Mucosa of gallbladder (tissue), 1 donor: ENCODE results near the gene BPIFB4. TPM values are rescaled to one million over a fixed set of nuclear protein-coding genes. Genes with fewer than 3 reads are reported as not detected.

Experiments
- total RNA-seq: library from RNA; stranded (reverse); gene quantifications from one replicate; pipeline ENCODE4 v1.2.1, GENCODE V29; 2021
- donor health status: DM: no; HTN: no; CAD: no.

BPIFB4 gene
- total RNA-seq, 1 donor from 2014 or later: not detected

Other genes with a start within 250 kb of the BPIFB4 start
- gene EFCAB8, start 220.7 kb upstream of the BPIFB4 start, total RNA-seq: 0.20 TPM
- not detected for gene SUN5, start 75.2 kb upstream of the BPIFB4 start, total RNA-seq
- gene BPIFB2, start 71.9 kb upstream of the BPIFB4 start, total RNA-seq: 0.17 TPM
- not detected for gene BPIFB6, start 48.0 kb upstream of the BPIFB4 start, total RNA-seq
- not detected for gene BPIFB3, start 25.7 kb upstream of the BPIFB4 start, total RNA-seq
- not detected for gene BPIFA2, start 88.5 kb downstream of the BPIFB4 start, total RNA-seq
- gene BPIFA3, start 137.7 kb downstream of the BPIFB4 start, total RNA-seq: not detected
- gene BPIFA1, start 156.4 kb downstream of the BPIFB4 start, total RNA-seq: not detected
- gene BPIFB1, start 203.6 kb downstream of the BPIFB4 start, total RNA-seq: 0.78 TPM